Ureter (tissue), 1 donor: ENCODE measurements around the gene ENGASE. TPM values are rescaled to one million over a fixed set of nuclear protein-coding genes. Genes with fewer than 3 reads are reported as not detected.

Experiments used
- DNase-seq: peaks from one replicate; pipeline ENCODE4 v3.0.0-alpha.2; 2020; ENCODE audit warnings: low spot score
- total RNA-seq: library from RNA; stranded (reverse); gene quantifications from one replicate; pipeline ENCODE4 v1.2.4, GENCODE V29; 2023
- donor health status: DM: yes; HTN: yes; CAD: no.

Gene ENGASE
- total RNA-seq, 1 donor from 2014 or later: 119 TPM

- DNase-seq: no peak
Observed at GRCh38 chr17:79039886-79040285, 34.7 kb upstream of the ENGASE start.

- no peak for DNase-seq
Observed at GRCh38 chr17:79041041-79041570, 33.5 kb upstream of the ENGASE start.

DNA sequence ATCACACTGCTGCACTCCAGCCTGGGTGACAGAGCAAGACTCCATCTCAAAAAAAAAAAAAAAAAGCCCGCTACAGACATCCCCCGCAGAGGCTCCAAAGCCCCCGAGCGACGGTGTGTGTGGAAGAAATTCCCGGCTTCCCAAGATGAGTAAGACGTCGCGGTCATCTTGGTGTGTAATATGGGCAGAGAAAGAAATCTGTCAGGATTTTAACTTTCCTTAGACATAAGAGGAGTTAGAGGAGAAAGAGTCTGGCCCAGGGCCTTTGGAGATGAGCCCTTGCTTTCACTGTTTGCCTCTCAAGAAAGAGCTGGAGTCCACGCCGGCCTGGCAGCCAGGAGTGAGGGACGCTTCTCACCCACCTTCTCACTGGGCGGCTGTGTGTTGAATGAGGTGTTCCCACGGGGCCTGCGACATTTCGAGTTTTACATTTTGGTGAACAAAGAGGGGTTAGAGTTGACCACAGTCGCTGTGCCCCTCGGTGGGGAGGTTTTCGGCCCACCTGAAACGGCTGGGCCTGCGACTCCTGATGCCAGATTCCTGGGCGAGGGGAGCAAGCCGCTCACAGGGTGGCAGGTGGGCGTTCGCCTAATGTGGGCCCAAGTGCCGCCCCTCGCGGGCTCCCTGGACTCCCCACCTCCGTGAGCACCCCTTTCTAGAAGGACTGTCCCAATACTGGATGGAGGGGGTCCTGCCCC lies 32.8 kb upstream of the ENGASE start:
- no peak for DNase-seq

GRCh38 chr17:79042421-79043190 lies 32.0 kb upstream of the ENGASE start:
- no peak for DNase-seq

DNA sequence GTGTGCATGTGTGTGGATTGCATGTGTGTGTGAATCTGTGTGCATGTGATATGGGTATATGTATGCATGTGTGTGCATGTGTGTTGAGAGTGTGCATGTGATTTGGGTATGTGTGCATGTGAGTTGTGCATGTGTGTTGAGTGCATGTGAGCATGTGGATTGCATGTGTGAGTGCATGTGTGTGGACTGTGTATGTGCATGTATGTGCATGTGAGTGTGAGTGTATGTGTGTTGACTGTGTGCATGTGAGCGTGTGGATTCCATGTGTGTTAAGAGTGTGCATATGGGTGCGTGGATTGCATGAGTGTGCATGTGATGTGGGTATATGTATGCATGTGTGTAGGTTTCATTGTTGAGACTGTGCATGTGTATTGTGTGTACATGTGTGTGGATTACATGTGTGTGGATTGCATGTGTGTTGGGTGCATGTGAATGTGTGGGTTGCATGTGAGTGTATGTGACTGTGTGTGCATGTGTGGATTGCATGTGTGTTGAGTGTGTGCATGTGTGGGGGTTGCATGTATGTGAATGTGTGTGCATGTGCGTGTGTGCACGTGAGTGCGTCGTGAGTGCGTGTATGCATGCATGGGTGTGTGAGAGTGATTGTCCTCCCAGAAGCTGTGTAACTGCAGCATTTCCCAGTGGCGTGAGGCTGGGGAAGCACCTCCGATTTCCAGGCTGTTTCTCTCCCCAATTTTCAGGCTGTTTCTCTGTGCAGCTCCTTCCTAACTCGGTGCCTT lies 31.3 kb upstream of the ENGASE start:
- DNase-seq: no peak

GRCh38 chr17:79043931-79044320 lies 30.7 kb upstream of the ENGASE start:
- no peak for DNase-seq

- no peak for DNase-seq
Observed at GRCh38 chr17:79044462-79044861, 30.2 kb upstream of the ENGASE start.

DNA sequence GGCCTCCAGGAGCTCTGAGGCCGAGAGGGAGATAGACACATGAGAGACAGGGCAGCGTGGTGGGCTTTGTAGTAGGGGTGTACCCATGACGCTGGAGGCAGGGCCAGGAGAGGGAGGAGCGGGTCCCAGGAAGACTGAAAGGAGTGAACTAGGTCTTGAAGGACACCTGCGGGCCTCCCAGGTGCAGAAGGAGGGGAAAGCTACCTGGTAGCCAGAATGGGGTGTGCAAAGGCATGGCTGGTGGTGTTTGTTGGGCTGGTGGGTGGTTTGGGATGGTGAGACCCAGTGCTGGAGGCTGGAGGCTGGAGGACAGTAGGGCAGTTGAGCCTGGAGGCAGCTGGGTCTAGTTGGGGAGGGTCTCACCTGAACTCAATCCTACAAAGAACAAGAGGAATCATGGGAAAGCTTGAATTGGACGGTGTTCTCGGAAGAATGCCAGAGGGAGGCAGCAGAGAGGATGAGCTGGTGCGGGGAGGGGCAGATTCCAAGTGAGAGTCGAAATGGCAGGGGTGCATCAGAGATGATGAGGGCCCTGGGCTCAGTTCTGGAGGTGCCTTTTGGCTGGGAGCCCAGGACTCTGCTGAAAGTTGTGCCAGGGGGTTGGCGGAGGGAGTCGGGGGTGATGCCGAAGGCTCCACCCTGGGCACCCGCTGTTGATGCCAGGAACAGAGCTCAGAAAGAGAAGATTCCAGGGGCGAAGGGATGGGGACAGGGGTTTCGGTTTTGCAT lies 29.5 kb upstream of the ENGASE start:
- no peak for DNase-seq

DNA sequence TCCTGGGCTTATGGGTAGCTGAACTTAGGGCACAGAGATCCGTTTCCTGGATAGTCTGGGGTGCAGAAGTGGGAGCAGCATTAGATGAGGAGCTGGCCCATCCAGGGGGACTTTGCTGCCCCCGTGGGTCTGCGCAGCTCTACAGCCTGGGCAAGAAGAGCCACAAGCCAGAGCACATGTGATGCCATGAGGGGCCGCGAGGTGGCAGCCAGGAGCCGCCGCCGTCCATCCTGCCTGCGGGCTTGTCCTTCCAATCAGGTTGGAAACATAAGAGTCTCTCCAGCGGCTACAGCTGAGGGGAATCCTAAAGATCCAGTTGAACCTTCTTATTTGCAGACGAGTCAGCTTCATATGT lies 28.8 kb upstream of the ENGASE start:
- DNase-seq: peak; percentile 81

GRCh38 chr17:79046197-79046915 lies 28.3 kb upstream of the ENGASE start:
- DNase-seq: no peak

DNA sequence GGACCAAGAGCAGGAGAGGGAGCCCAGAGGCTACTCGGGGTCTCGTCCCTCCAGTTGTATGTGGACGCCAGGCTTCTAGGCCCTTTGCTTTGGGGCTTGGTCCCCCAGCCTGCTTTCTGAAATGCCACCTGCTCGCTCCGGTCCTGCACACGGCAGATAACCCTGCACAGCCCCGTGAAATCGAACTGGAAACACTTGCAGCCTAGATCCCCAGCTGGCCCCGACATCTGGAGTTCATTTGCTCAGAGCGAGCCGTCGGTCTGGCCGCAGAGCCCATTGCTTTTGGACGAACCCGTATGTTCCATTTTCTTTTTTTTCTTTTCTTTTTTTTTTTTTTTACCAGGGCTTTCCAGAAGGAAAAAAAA lies 27.7 kb upstream of the ENGASE start:
- DNase-seq: no peak

- no peak for DNase-seq
Observed at GRCh38 chr17:79047291-79047920, 27.2 kb upstream of the ENGASE start.

- DNase-seq: no peak
Observed at GRCh38 chr17:79047923-79048825, 26.4 kb upstream of the ENGASE start.

GRCh38 chr17:79048826-79049755 lies 25.5 kb upstream of the ENGASE start:
- no peak for DNase-seq

DNA sequence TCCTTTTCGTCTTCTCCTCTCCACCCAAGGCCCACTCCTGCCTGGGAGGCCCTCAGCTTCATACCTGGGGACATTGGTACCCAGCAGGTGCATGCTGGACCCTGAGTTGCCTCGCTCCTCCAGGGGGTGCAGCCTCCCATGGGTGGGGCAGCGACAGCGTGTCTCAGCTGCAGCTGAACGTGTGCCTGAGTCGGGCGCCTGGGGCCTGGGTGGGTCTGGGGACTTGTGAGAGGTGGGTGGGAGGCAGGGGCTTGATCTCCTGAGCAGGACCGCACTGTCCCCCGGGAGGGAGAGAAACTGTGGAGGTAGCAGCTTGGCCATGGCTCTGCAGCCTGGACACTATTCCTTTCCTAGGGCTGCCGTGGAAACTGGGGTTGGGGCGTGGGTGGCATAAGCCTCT lies 24.8 kb upstream of the ENGASE start:
- no peak for DNase-seq

DNA sequence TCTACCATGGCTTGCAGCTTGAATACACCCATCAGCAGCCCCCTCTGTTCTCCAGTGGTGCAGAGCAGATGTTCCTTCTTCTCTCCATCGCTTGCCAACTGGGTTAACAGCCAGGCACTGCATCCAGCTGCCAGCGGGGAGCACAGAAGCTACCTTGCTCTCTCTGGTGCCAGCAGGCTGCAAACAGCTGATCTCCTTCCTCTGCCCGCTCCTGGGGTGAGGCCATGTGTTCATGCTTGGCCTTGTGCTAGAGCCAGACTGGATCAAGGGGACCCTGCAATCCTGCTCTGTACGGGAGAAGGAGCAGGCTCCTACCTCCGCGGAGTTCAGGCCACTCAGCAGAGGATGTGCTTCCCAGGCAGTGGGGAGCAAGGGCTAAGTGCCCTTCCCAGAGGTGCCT lies 24.1 kb upstream of the ENGASE start:
- no peak for DNase-seq

GRCh38 chr17:79051306-79051705 lies 23.3 kb upstream of the ENGASE start:
- no peak for DNase-seq

DNA sequence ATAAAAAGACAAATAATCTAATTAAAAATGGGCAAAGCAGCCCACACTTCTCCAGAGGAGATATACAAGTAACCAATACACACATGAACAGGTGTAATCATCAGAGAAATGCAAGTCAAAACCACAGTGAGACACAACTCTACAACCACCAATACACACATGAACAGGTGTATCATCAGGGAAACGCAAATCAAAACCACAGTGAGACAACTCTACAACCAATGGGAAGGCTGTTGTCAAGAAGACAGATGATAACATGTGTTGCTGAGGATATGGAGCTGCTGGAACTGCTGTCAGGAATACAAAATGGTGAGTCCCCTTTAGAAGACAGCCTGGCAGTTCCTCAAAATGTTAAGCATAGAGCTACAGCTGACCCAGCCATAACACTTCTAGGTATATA lies 22.5 kb upstream of the ENGASE start:
- DNase-seq: no peak
